ENCODE data around the gene COL16A1. TPM values are rescaled to one million over a fixed set of nuclear protein-coding genes. Genes with fewer than 3 reads are reported as not detected.

COL16A1 gene
- total RNA-seq, 1 donor from 2014 or later, result 339 TPM

GRCh38 chr1:31628931-31629556 lies 74.8 kb downstream of the COL16A1 start:
- H3K27me3 ChIP-seq, result no peaks in the 10 kb centered on the region
- no peak for DNase-seq (ENCODE audit: low spot score in 2 of 2)
- H3K27ac ChIP-seq, result peak overlapping the region; percentile 90 to 91
- peaks cover 22 to 40% of the 10 kb centered on the region in 2 donors for H3K4me1 ChIP-seq
- intact Hi-C loops (cut with DNase I), result loop anchor here (5.0 kb wide), 1 partner anchor 37 kb away; no protein-coding TSS in a partner anchor
- peaks cover 31 to 52% of the 10 kb centered on the region in 2 donors for H3K36me3 ChIP-seq
- TF ChIP-seq, protein P1, sequence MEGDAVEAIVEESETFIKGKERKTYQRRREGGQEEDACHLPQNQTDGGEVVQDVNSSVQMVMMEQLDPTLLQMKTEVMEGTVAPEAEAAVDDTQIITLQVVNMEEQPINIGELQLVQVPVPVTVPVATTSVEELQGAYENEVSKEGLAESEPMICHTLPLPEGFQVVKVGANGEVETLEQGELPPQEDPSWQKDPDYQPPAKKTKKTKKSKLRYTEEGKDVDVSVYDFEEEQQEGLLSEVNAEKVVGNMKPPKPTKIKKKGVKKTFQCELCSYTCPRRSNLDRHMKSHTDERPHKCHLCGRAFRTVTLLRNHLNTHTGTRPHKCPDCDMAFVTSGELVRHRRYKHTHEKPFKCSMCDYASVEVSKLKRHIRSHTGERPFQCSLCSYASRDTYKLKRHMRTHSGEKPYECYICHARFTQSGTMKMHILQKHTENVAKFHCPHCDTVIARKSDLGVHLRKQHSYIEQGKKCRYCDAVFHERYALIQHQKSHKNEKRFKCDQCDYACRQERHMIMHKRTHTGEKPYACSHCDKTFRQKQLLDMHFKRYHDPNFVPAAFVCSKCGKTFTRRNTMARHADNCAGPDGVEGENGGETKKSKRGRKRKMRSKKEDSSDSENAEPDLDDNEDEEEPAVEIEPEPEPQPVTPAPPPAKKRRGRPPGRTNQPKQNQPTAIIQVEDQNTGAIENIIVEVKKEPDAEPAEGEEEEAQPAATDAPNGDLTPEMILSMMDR (IDR thresholded peaks at IDR 0.05), result no peak
- no peaks in the 10 kb centered on the region for H3K9me3 ChIP-seq
- H3K4me3 ChIP-seq, result no peak overlapping the region

GRCh38 chr1:31627930-31628559 lies 75.8 kb downstream of the COL16A1 start:
- H3K9me3 ChIP-seq, result no peaks in the 10 kb centered on the region
- DNase-seq (ENCODE audit: low spot score in 2 of 2), result peak; percentile 62 to 88
- no peaks in the 10 kb centered on the region for H3K27me3 ChIP-seq
- H3K4me3 ChIP-seq, result no peak overlapping the region
- peaks cover 28 to 42% of the 10 kb centered on the region in 2 donors for H3K36me3 ChIP-seq
- TF ChIP-seq, protein P1 (IDR thresholded peaks at IDR 0.05), result no peak
- H3K4me1 ChIP-seq, result peaks cover 22 to 40% of the 10 kb centered on the region in 2 donors
- peak overlapping the region; percentile 90 to 91 for H3K27ac ChIP-seq
- intact Hi-C loops (cut with DNase I), result loop anchor here (1.0 to 5.0 kb wide), 2 partner anchors 16 to 36 kb away; partner anchors contain the start of gene PEF1

DNA sequence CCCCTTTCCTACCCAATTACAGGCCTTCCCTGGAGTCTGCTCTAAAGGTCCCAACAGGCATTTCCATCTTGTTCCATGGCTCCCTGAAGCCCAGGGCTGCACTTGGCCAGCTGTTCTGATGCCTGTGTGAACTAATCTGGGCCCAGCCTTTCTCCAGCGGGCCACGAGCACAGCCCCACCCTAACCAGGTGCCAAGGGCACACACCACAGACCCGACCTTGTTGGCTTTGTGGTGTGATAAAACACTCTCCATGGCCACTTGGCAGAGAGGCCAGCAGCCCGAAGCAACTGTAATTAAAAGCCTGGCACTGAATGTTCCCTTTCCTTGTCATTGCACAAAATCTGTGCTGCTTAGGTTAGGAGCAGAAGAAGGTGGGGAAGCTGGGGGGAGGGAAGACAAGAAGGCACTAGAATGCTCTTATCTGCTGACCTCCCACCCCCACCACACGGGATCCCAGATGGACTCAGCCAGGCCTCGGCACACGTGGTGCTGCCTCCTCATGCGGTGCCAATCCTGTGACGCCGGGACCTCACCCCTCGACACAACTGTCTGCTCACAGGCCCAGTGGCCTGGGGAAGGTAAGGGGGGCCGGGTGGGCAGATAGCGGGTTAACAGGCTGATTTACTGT lies 76.4 kb downstream of the COL16A1 start:
- Histone ChIP-seq H3K27ac (peak overlapping the region; percentile 90 to 91), H3K4me1 (peaks cover 22 to 40% of the 10 kb centered on the region in 2 donors), H3K4me3 (no peak overlapping the region), H3K36me3 (peaks cover 22 to 36% of the 10 kb centered on the region in 2 donors), H3K27me3 (no peaks in the 10 kb centered on the region), H3K9me3 (no peaks in the 10 kb centered on the region)
- TF ChIP-seq, protein P1 (IDR thresholded peaks at IDR 0.05), result no peak
- intact Hi-C loops (cut with DNase I), result loop anchor here (1.0 to 5.0 kb wide), 2 partner anchors 17 to 35 kb away; partner anchors contain the start of gene PEF1
- DNase-seq (ENCODE audit: low spot score in 2 of 2), result no peak

DNA sequence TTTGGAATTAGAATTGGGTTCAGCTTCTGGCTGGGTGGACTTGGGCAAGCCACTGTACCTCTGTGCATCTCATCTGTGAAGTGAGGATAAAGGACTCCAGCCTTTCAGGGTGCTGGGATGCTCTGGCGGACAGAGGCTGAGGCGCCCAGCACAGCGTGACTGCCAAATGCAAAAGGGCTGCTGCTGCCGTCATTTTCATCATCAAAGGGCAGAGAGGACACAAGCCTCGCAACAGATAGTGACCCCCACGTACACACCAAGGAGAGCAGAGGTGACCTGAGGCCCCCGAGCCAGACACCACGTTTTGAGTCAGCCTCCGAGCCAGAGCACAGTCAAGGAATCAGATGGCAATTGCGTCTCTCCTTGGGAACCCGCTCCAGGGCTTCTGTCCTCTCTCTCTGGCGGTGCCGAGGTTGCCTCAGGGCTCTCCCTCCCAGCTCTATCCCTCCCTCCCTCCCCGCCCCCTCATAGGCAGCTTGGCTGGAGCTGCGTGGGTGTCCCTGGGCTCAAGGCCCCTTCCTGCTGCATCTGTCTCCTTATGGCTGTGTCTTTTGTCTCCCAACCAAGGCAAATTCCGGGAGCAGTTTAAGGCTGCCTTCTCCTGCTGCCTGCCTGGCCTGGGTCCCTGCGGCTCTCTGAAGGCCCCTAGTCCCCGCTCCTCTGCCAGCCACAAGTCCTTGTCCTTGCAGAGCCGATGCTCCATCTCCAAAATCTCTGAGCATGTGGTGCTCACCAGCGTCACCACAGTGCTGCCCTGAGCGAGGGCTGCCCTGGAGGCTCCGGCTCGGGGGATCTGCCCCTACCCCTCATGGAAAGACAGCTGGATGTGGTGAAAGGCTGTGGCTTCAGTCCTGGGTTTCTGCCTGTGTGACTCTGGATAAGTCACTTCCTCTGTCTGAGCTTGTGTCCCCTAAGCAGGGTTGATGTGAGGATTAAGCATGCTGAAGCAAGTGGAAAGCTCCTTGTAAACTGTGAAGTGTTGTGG lies 77.3 kb downstream of the COL16A1 start:
- TF ChIP-seq, protein P1 (IDR thresholded peaks at IDR 0.05), result no peak
- H3K27me3 ChIP-seq, result no peaks in the 10 kb centered on the region
- H3K27ac ChIP-seq, result peak overlapping the region; percentile 90 to 91
- DNase-seq (ENCODE audit: low spot score in 2 of 2), result no peak
- no peak overlapping the region for H3K4me3 ChIP-seq
- H3K36me3 ChIP-seq, result peaks cover 16 to 27% of the 10 kb centered on the region in 2 donors
- intact Hi-C loops (cut with DNase I), result loop anchor here (1.0 to 5.0 kb wide), 2 partner anchors 18 to 34 kb away; partner anchors contain the start of gene PEF1
- no peaks in the 10 kb centered on the region for H3K9me3 ChIP-seq
- H3K4me1 ChIP-seq, result peaks cover 25 to 48% of the 10 kb centered on the region in 2 donors
